H9 (cell line): ENCODE results near the gene FAM180A. TPM values are rescaled to one million over a fixed set of nuclear protein-coding genes. Genes with fewer than 3 reads are reported as not detected.

Source experiments
- DNase-seq: peaks from one replicate; pipeline ENCODE4 v3.0.0-alpha.2; 2017
- H2AFZ ChIP-seq: one replicate; pipeline ENCODE4 v1.6.1; 2013; ENCODE audit warnings: mild to moderate bottlenecking, low read length, control low read depth, moderate library complexity
- H2AK5ac ChIP-seq: 2 replicates; pipeline ENCODE4 v1.6.1; 2013; ENCODE audit warnings: low read length, control low read depth, mixed read lengths; ENCODE audit not compliant: insufficient read length
- H2BK120ac ChIP-seq: one replicate; pipeline ENCODE4 v1.6.1; 2013; ENCODE audit warnings: low read depth, mild to moderate bottlenecking, low read length, control low read depth, inconsistent platforms; ENCODE audit not compliant: poor library complexity, severe bottlenecking
- H2BK12ac ChIP-seq: 2 replicates; pipeline ENCODE4 v1.6.1; 2013; ENCODE audit warnings: low read length, control low read depth, mixed read lengths, low read depth; ENCODE audit not compliant: insufficient read length
- H2BK15ac ChIP-seq: 2 replicates; pipeline ENCODE4 v1.6.1; 2013; ENCODE audit warnings: low read depth, low read length, control low read depth
- H2BK20ac ChIP-seq: one replicate; pipeline ENCODE4 v1.6.1; 2013; ENCODE audit warnings: low read depth, mild to moderate bottlenecking, low read length, control low read depth, inconsistent platforms; ENCODE audit not compliant: poor library complexity, severe bottlenecking
- H2BK5ac ChIP-seq: 2 replicates; pipeline ENCODE4 v1.6.1; 2013; ENCODE audit warnings: low read length, control low read depth, mixed read lengths; ENCODE audit not compliant: insufficient read length
- H3K14ac ChIP-seq: 2 replicates; pipeline ENCODE4 v1.6.1; 2013; ENCODE audit warnings: low read length, control low read depth; ENCODE audit not compliant: insufficient read depth
- H3K18ac ChIP-seq: 2 replicates; pipeline ENCODE4 v1.6.1; 2013; ENCODE audit warnings: low read depth, mild to moderate bottlenecking, mixed read lengths, low read length, control low read depth; ENCODE audit not compliant: insufficient read length
- H3K23ac ChIP-seq: 2 replicates; pipeline ENCODE4 v1.6.1; 2013; ENCODE audit warnings: low read length, control low read depth, mixed read lengths, low read depth; ENCODE audit not compliant: insufficient read length
- H3K23me2 ChIP-seq: 2 replicates; pipeline ENCODE4 v1.6.1; 2013; ENCODE audit warnings: low read depth, mild to moderate bottlenecking, mixed read lengths, low read length, control low read depth; ENCODE audit not compliant: insufficient read length, poor library complexity, severe bottlenecking
- H3K27ac ChIP-seq: 2 replicates; pipeline ENCODE4 v1.5.1; 2013; ENCODE audit warnings: low read length, control low read depth, mixed read lengths, low read depth; ENCODE audit not compliant: insufficient read length
- H3K27me3 ChIP-seq: 2 replicates; pipeline ENCODE4 v1.6.1; 2013; ENCODE audit warnings: low read length, control low read depth, inconsistent platforms; ENCODE audit not compliant: insufficient read depth
- H3K4ac ChIP-seq: 2 replicates; pipeline ENCODE4 v1.6.1; 2013; ENCODE audit warnings: low read depth, mild to moderate bottlenecking, control low read depth, inconsistent platforms, low read length, moderate library complexity
- H3K4me1 ChIP-seq: 2 replicates; pipeline ENCODE4 v1.6.1; 2013; ENCODE audit warnings: low read length, control low read depth, inconsistent platforms; ENCODE audit not compliant: insufficient read depth
- H3K4me2 ChIP-seq: 2 replicates; pipeline ENCODE4 v1.6.1; 2013; ENCODE audit warnings: low read length, control low read depth, mixed read lengths; ENCODE audit not compliant: insufficient read length, insufficient read depth
- H3K56ac ChIP-seq: 2 replicates; pipeline ENCODE4 v1.6.1; 2013; ENCODE audit warnings: low read depth, mild to moderate bottlenecking, mixed read lengths, low read length, control low read depth; ENCODE audit not compliant: insufficient read length
- H3K79me1 ChIP-seq: 2 replicates; pipeline ENCODE4 v1.6.1; 2013; ENCODE audit warnings: low read depth, mild to moderate bottlenecking, moderate library complexity, low read length, control low read depth, inconsistent platforms; ENCODE audit not compliant: insufficient read depth, poor library complexity, severe bottlenecking
- H3K79me2 ChIP-seq: 2 replicates; pipeline ENCODE4 v1.6.1; 2013; ENCODE audit warnings: low read length, control low read depth, inconsistent platforms; ENCODE audit not compliant: insufficient read depth
- H3K9ac ChIP-seq: 2 replicates; pipeline ENCODE4 v1.6.1; 2013; ENCODE audit warnings: low read length, control low read depth, mixed read lengths; ENCODE audit not compliant: insufficient read length; ENCODE audit errors: extremely low read depth
- H3K9me3 ChIP-seq: one replicate; pipeline ENCODE4 v1.6.1; 2013; ENCODE audit warnings: low read depth, low read length, inconsistent platforms; ENCODE audit not compliant: control insufficient read depth
- H3T11ph ChIP-seq: one replicate; pipeline ENCODE4 v1.6.1; 2013; ENCODE audit warnings: mild to moderate bottlenecking, low read length, control low read depth, inconsistent platforms
- H4K20me1 ChIP-seq: one replicate; pipeline ENCODE4 v1.6.1; 2013; ENCODE audit not compliant: control insufficient read depth, insufficient read length, insufficient read depth
- H4K5ac ChIP-seq: 2 replicates; pipeline ENCODE4 v1.6.1; 2013; ENCODE audit warnings: low read depth, mild to moderate bottlenecking, mixed read lengths, low read length, control low read depth; ENCODE audit not compliant: insufficient read length
- H4K8ac ChIP-seq: replicated peaks from 2 replicates; pipeline ENCODE4 v1.6.1; 2013; ENCODE audit warnings: low read length, control low read depth, mixed read lengths, low read depth; ENCODE audit not compliant: insufficient read length
- H4K91ac ChIP-seq: 2 replicates; pipeline ENCODE4 v1.6.1; 2013; ENCODE audit warnings: low read depth, mild to moderate bottlenecking, moderate library complexity, mixed read lengths, low read length, control low read depth; ENCODE audit not compliant: insufficient read length
- H3K27ac Mint-ChIP-seq, 3 experiments: 2 replicates in 2 of 3; 3 replicates in 1 of 3; pipeline ENCODE4 v1.8.0; 2020 to 2021; ENCODE audit warnings: mixed read lengths in 3 of 3, mild to moderate bottlenecking in 1 of 3, moderate library complexity in 1 of 3
- H3K27me3 Mint-ChIP-seq: 2 replicates; pipeline ENCODE4 v1.8.0; 2021; ENCODE audit warnings: low read depth, mild to moderate bottlenecking, moderate library complexity, mixed read lengths
- H3K36me3 Mint-ChIP-seq, 3 experiments: 2 replicates in 2 of 3; 3 replicates in 1 of 3; pipeline ENCODE4 v1.8.0; 2020 to 2021; ENCODE audit warnings: low read depth in 3 of 3, mixed read lengths in 3 of 3; ENCODE audit not compliant: insufficient read depth in 1 of 3
- H3K4me1 Mint-ChIP-seq, 2 experiments: 2 replicates each; pipeline ENCODE4 v1.8.0; 2020; ENCODE audit warnings: mixed read lengths in 2 of 2
- H3K4me3 Mint-ChIP-seq, 2 experiments: 2 replicates in 1 of 2; 3 replicates in 1 of 2; pipeline ENCODE4 v1.8.0; 2020 to 2021; ENCODE audit warnings: mild to moderate bottlenecking in 2 of 2, mixed read lengths in 2 of 2, moderate library complexity in 1 of 2
- H3K9me3 Mint-ChIP-seq, 2 experiments: 2 replicates in 1 of 2; 3 replicates in 1 of 2; pipeline ENCODE4 v1.8.0; 2020; ENCODE audit warnings: mild to moderate bottlenecking in 2 of 2, mixed read lengths in 2 of 2, moderate library complexity in 1 of 2
- CTCF ChIP-seq: fragments of 200-600 bp; sonication (generic); conservative IDR thresholded peaks from 3 replicates; pipeline ENCODE4 v1.8.0; 2021; ENCODE audit warnings: antibody characterized with exemption, mild to moderate bottlenecking
- WGBS: extraction: QIAGEN DNeasy Blood & Tissue Kit; methylation state at CpG from one replicate; pipeline ENCODE4 v1.1.7; 2013; ENCODE audit warnings: missing lambda C conversion rate, low lambda C conversion rate, mixed read lengths; ENCODE audit not compliant: insufficient read length; ENCODE audit errors: extremely low coverage; 5-methylcytosine and 5-hydroxymethylcytosine counted together
- total RNA-seq: library from RNA; stranded (reverse); gene quantifications from 2 replicates; pipeline ENCODE4 v1.2.1, GENCODE V29; 2021

FAM180A gene
- total RNA-seq, 1 experiment from 2014 or later, result not detected

GRCh38 chr7:135782801-135783200, 34.2 kb upstream of the FAM180A start:
- WGBS, result no CpG with 5 or more reads among the region's 6 CpGs
- Histone ChIP-seq H3K27ac (no peak overlapping the region), H3K14ac (no peak overlapping the region), H3K4me1 (no peaks in the 10 kb centered on the region; the same call in 1 of the 2 replicates), H3K27me3 (no peaks in the 10 kb centered on the region), H4K91ac (no peak overlapping the region), H3T11ph (no peak overlapping the region), H3K23me2 (no peaks in the 10 kb centered on the region), H3K79me1 (no peaks in the 10 kb centered on the region), H3K4ac (no peak overlapping the region), H3K9me3 (no peaks in the 10 kb centered on the region), H3K23ac (no peak overlapping the region), H2AFZ (no peak overlapping the region), H3K4me2 (no peak overlapping the region), H4K8ac (no peak overlapping the region), H3K9ac (no peak overlapping the region), H3K18ac (no peak overlapping the region), H2BK5ac (no peak overlapping the region), H3K79me2 (no peaks in the 10 kb centered on the region), H2AK5ac (no peak overlapping the region), H2BK12ac (no peak overlapping the region), H4K20me1 (no peaks in the 10 kb centered on the region), H2BK15ac (no peak overlapping the region), H4K5ac (no peak overlapping the region), H3K56ac (no peak overlapping the region), H2BK20ac (no peak overlapping the region), H2BK120ac (no peak overlapping the region)
- no peak overlapping the region for H3K4me3 Mint-ChIP-seq
- peaks cover 11 to 13% of the 10 kb centered on the region in 2 experiments for H3K9me3 Mint-ChIP-seq
- peaks cover 4 to 8% of the 10 kb centered on the region in 2 experiments; a peak in 1 of 4 replicates for H3K4me1 Mint-ChIP-seq
- H3K27ac Mint-ChIP-seq, result no peak overlapping the region
- TF ChIP-seq CTCF, result no peak
- DNase-seq, result no peak
- H3K27me3 Mint-ChIP-seq, result peaks cover 6% of the 10 kb centered on the region
- peaks cover 0 to 11% (median 3%) of the 10 kb centered on the region in 3 experiments; a peak in 4 of 7 replicates for H3K36me3 Mint-ChIP-seq
